HEK293 (cell line): ENCODE results near the gene HIP1.

Experiments
- CTCF ChIA-PET: fragments of 350-600 bp; formaldehyde crosslinking; extraction: SDS; loops from one replicate; lab custom pipeline; 2021; ENCODE audit warnings: antibody characterized with exemption; lab: Yijun Ruan, JAX
- POLR2A ChIA-PET: fragments of 300-600 bp; formaldehyde crosslinking; extraction: SDS; loops from one replicate; lab custom pipeline; 2020; ENCODE audit warnings: antibody characterized with exemption, inconsistent platforms; lab: Yijun Ruan, JAX
- H3K27ac ChIP-seq: fragments of 200-500 bp; sonication (Bioruptor generic); 2 replicates; pipeline ENCODE4 v1.5.1; 2014; ENCODE audit warnings: low read depth, low read length, control low read depth, inconsistent platforms; ENCODE audit errors: extremely low read depth
- H3K36me3 ChIP-seq, 2 experiments: fragments of 200-500 bp in 1 of 2; sonication (Bioruptor generic) in 1 of 2; 1 replicate in 1 of 2; 2 replicates in 1 of 2; pipeline ENCODE4 v1.5.1; 2014 to 2017; ENCODE audit warnings: inconsistent platforms in 2 of 2, low read length in 2 of 2; ENCODE audit not compliant: control insufficient read depth in 2 of 2, insufficient read depth in 1 of 2
- H3K4me1 ChIP-seq: fragments of 200-500 bp; sonication (Bioruptor generic); 2 replicates; pipeline ENCODE4 v1.5.1; 2014; ENCODE audit warnings: mild to moderate bottlenecking, low read length, inconsistent platforms; ENCODE audit not compliant: control insufficient read depth, insufficient read depth
- H3K4me3 ChIP-seq: 2 replicates; pipeline ENCODE4 v1.5.1; 2011; ENCODE audit warnings: low read depth, mild to moderate bottlenecking, control low read depth, low read length, moderate library complexity
- H3K9me3 ChIP-seq: fragments of 200-500 bp; sonication (Bioruptor generic); 2 replicates; pipeline ENCODE4 v1.5.1; 2014; ENCODE audit warnings: low read depth, low read length, inconsistent platforms; ENCODE audit not compliant: control insufficient read depth, insufficient read depth
- EGR2 ChIP-seq: fragments of 450-650 bp; formaldehyde crosslinking; IDR thresholded peaks from 2 replicates; pipeline ENCODE4 v1.5.1; 2016; ENCODE audit warnings: low read depth, missing biosample characterization, missing genetic modification characterization
- GFI1B ChIP-seq: fragments of 450-650 bp; formaldehyde crosslinking; IDR thresholded peaks from 2 replicates; pipeline ENCODE4 v1.5.1; 2016; ENCODE audit warnings: missing biosample characterization, missing genetic modification characterization
- PRDM10 ChIP-seq: fragments of 450-650 bp; formaldehyde crosslinking; IDR thresholded peaks from 2 replicates; pipeline ENCODE4 v1.5.1; 2016; ENCODE audit warnings: missing biosample characterization, missing genetic modification characterization
- SCRT1 ChIP-seq: fragments of 450-650 bp; formaldehyde crosslinking; IDR thresholded peaks from 2 replicates; pipeline ENCODE4 v1.5.1; 2016; ENCODE audit warnings: missing biosample characterization, missing genetic modification characterization, borderline replicate concordance
- ZBTB44 ChIP-seq: fragments of 450-650 bp; IDR thresholded peaks from 2 replicates; pipeline ENCODE4 v1.5.1; 2018; ENCODE audit warnings: missing biosample characterization, mild to moderate bottlenecking, missing genetic modification characterization
- ZIC2 ChIP-seq: fragments of 450-650 bp; formaldehyde crosslinking; IDR thresholded peaks from 2 replicates; pipeline ENCODE4 v1.5.1; 2016; ENCODE audit warnings: missing biosample characterization, missing genetic modification characterization
- ZNF146 ChIP-seq: fragments of 450-650 bp; formaldehyde crosslinking; IDR thresholded peaks from 2 replicates; pipeline ENCODE4 v1.5.1; 2016; ENCODE audit warnings: missing biosample characterization, missing genetic modification characterization
- ZNF18 ChIP-seq: fragments of 450-650 bp; formaldehyde crosslinking; IDR thresholded peaks from 2 replicates; pipeline ENCODE4 v1.5.1; 2016; ENCODE audit warnings: missing biosample characterization, missing genetic modification characterization
- ZNF274 ChIP-seq, 2 experiments: fragments of 200-500 bp in 1 of 2; fragments of 450-650 bp in 1 of 2; sonication (Bioruptor generic) in 1 of 2; formaldehyde crosslinking in 1 of 2; IDR thresholded peaks; 2 replicates each; pipeline versions ENCODE4 v1.5.1 to v1.6.1; 2014 to 2016; ENCODE audit warnings: borderline replicate concordance in 1 of 2, inconsistent platforms in 1 of 2, low read length in 1 of 2, missing biosample characterization in 1 of 2, missing genetic modification characterization in 1 of 2
- ZNF394 ChIP-seq: fragments of 450-650 bp; formaldehyde crosslinking; IDR thresholded peaks from 2 replicates; pipeline ENCODE4 v1.5.1; 2016; ENCODE audit warnings: missing biosample characterization, missing genetic modification characterization, mild to moderate bottlenecking, moderate library complexity, borderline replicate concordance
- ZNF423 ChIP-seq: fragments of 450-650 bp; formaldehyde crosslinking; IDR thresholded peaks from 2 replicates; pipeline ENCODE4 v1.5.1; 2016; ENCODE audit warnings: missing biosample characterization, missing genetic modification characterization
- ZNF433 ChIP-seq: fragments of 450-650 bp; formaldehyde crosslinking; IDR thresholded peaks from 2 replicates; pipeline ENCODE4 v1.5.1; 2016; ENCODE audit warnings: missing biosample characterization, missing genetic modification characterization, low read depth
- ZNF596 ChIP-seq: fragments of 450-650 bp; IDR thresholded peaks from 2 replicates; pipeline ENCODE4 v1.5.0; 2018; ENCODE audit warnings: missing biosample characterization, mild to moderate bottlenecking, missing genetic modification characterization, moderate library complexity
- ZNF621 ChIP-seq: fragments of 450-650 bp; formaldehyde crosslinking; IDR thresholded peaks from 2 replicates; pipeline ENCODE4 v1.5.1; 2017; ENCODE audit warnings: missing biosample characterization, missing genetic modification characterization
- ZSCAN16 ChIP-seq: fragments of 450-650 bp; formaldehyde crosslinking; IDR thresholded peaks from 2 replicates; pipeline ENCODE4 v1.5.1; 2016; ENCODE audit warnings: missing biosample characterization, missing genetic modification characterization
- TF ChIP-seq, protein P1 (sequence below): fragments of 450-650 bp; formaldehyde crosslinking; IDR thresholded peaks from 2 replicates; pipeline ENCODE4 v1.5.1; 2016; ENCODE audit warnings: missing biosample characterization, missing genetic modification characterization, borderline replicate concordance

The HIP1 gene

GRCh38 chr7:75647709-75648438, 90.9 kb downstream of the HIP1 start:
- ChIA-PET CTCF (interaction anchor here (0.6 to 1.3 kb wide), 3 partner anchors 20 to 112 kb away, joined by 3 to 5 read pairs (median 3); no protein-coding TSS in a partner anchor), POLR2A (no interaction called here)
- TF ChIP-seq ZNF423 (tag by site-specific recombination), result no peak
- TF ChIP-seq SCRT1 (tag by site-specific recombination), result no peak
- TF ChIP-seq ZNF433 (tag by site-specific recombination), result no peak
- peak; percentile 100 for TF ChIP-seq ZNF394 (tag by site-specific recombination)
- no peak for TF ChIP-seq ZNF146 (tag by site-specific recombination)
- no peak for TF ChIP-seq ZSCAN16
- no peak for TF ChIP-seq ZIC2 (tag by site-specific recombination)
- TF ChIP-seq GFI1B (tag by site-specific recombination), result no peak
- TF ChIP-seq ZNF621 (tag by site-specific recombination), result no peak
- TF ChIP-seq ZNF274 (IDR thresholded peaks at IDR 0.05; ENCODE audit: low read length), result no peak
- no peak for TF ChIP-seq ZNF274 (tag by site-specific recombination; IDR thresholded peaks at IDR 0.05; ENCODE audit: borderline replicate concordance)
- no peak for TF ChIP-seq PRDM10 (tag by site-specific recombination)
- TF ChIP-seq, protein P1, sequence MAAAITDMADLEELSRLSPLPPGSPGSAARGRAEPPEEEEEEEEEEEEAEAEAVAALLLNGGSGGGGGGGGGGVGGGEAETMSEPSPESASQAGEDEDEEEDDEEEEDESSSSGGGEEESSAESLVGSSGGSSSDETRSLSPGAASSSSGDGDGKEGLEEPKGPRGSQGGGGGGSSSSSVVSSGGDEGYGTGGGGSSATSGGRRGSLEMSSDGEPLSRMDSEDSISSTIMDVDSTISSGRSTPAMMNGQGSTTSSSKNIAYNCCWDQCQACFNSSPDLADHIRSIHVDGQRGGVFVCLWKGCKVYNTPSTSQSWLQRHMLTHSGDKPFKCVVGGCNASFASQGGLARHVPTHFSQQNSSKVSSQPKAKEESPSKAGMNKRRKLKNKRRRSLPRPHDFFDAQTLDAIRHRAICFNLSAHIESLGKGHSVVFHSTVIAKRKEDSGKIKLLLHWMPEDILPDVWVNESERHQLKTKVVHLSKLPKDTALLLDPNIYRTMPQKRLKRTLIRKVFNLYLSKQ (tag by site-specific recombination), result no peak
- TF ChIP-seq EGR2, result no peak
- TF ChIP-seq ZNF18, result peak; percentile 76; the same call in 1 of the 2 replicates
- no peak for TF ChIP-seq ZBTB44 (tag by site-specific recombination)
- TF ChIP-seq ZNF596 (tag by site-specific recombination), result no peak
- H3K27ac ChIP-seq, result no peak overlapping the region
- no peak overlapping the region for H3K4me3 ChIP-seq
- no peaks in the 10 kb centered on the region for H3K9me3 ChIP-seq
- H3K36me3 ChIP-seq, result no peaks in the 10 kb centered on the region
- H3K4me1 ChIP-seq, result no peaks in the 10 kb centered on the region
